ENCODE results near the gene BMAL2. TPM values are rescaled to one million over a fixed set of nuclear protein-coding genes. Genes with fewer than 3 reads are reported as not detected.

BMAL2 gene
- total RNA-seq, 2 experiments from 2014 or later, result 23.1 to 38.4 TPM

DNA sequence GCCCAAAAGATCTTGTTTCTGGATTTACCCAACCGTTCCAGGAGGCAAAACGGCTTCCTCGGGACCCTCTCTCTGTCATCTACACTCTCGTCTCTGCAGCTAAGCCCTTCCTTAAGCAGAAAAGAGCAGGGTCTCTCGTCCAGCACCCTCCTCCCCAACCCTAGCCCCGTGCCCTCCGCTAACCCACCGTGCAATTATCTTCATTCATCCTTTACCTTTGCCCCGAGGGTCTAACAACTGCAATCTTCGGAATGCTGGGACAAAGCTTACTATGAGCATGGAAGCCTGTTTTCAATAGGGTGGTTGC is 276 bp upstream of the BMAL2 start:
- no peak for DNase-seq
- Mint-ChIP-seq H3K9me3 (ENCODE audit: low read depth) (no peaks in the 10 kb centered on the region), H3K4me3 (peak overlapping the region; percentile 83), H3K27me3 (peaks cover 7% of the 10 kb centered on the region), H3K36me3 (peaks cover 1% of the 10 kb centered on the region), H3K4me1 (peaks cover 46% of the 10 kb centered on the region), H3K27ac (peak overlapping the region; percentile 80)
- CTCF ChIA-PET, result interaction anchor here (1.3 to 6.2 kb wide), 4 partner anchors 9 to 87 kb away, joined by 3 to 41 read pairs (median 4); no protein-coding TSS in a partner anchor
- ATAC-seq, result no peak

GRCh38 chr12:27333403-27334009 is 870 bp downstream of the BMAL2 start:
- Mint-ChIP-seq H3K4me1 (peaks cover 46% of the 10 kb centered on the region), H3K9me3 (ENCODE audit: low read depth) (no peaks in the 10 kb centered on the region), H3K27me3 (peaks cover 10% of the 10 kb centered on the region), H3K36me3 (peaks cover 3% of the 10 kb centered on the region), H3K4me3 (peak overlapping the region; percentile 83), H3K27ac (peak overlapping the region; percentile 86)
- DNase-seq (peak; percentile 64), ATAC-seq (peak; percentile 49)
- CTCF ChIA-PET, result interaction anchor here (0.8 to 6.2 kb wide), 7 partner anchors 9 to 319 kb away, joined by 3 to 41 read pairs (median 3); partner anchors contain the start of gene TM7SF3

DNA sequence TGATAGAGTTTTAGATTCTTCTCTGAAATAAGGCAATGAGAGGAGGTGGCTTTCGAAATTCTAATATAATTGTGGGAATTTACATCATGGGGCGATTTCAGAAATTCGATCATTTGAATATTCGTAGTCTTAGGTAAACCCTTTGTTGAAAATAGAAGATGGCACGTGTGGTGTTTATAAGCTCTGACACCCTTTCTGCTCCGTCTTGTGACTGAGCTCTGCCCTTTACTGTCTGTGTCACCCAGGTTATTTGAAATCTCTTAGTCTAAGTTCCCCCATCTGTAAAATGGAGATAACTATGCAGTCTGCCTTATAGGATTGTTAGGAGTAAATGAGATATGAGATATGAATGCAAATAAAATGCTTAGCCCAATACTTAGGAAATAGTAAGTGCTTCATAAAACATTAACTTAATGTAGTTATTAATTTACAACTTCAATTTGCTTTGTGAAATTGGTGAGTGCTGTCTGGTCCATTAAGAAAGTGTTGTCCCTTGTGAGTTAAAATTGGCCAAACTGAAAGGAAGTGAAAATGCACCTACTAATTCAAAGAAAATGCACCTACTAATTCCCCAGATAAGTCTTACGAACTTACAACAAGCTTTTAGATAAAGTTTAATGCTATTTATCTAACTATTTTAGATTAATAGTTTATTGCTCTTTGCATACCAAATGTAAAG is 1.5 kb downstream of the BMAL2 start:
- no peaks in the 10 kb centered on the region for H3K9me3 Mint-ChIP-seq (ENCODE audit: low read depth)
- DNase-seq (no peak), ATAC-seq (no peak)
- CTCF ChIA-PET, result interaction anchor here (0.8 to 6.2 kb wide), 7 partner anchors 8 to 320 kb away, joined by 3 to 41 read pairs (median 3); partner anchors contain the start of gene TM7SF3
- H3K36me3 Mint-ChIP-seq, result peaks cover 5% of the 10 kb centered on the region
- H3K4me3 Mint-ChIP-seq, result peak overlapping the region; percentile 83
- H3K27ac Mint-ChIP-seq, result peak overlapping the region; percentile 41
- H3K27me3 Mint-ChIP-seq, result peaks cover 10% of the 10 kb centered on the region
- peaks cover 46% of the 10 kb centered on the region for H3K4me1 Mint-ChIP-seq

DNA sequence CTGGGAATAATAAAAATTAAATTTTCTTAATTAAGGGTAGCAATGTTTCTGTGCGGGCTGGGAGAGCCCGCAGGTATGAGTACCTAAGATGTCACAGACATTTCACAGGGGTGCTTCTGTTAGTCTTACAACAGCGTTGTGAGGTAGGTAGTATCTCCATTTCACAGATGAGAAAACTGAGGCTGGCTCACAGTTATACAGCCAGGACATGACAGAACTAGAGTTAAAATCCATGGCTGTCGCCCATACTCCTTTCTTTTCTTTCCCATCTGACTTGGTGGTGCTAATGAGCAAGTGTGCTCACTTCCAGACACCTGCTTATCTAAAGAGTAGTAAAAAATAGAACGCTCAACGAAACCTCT is 2.1 kb downstream of the BMAL2 start:
- ATAC-seq (no peak), DNase-seq (no peak)
- H3K27me3 Mint-ChIP-seq, result peaks cover 10% of the 10 kb centered on the region
- H3K4me1 Mint-ChIP-seq, result peaks cover 46% of the 10 kb centered on the region
- H3K9me3 Mint-ChIP-seq (ENCODE audit: low read depth), result no peaks in the 10 kb centered on the region
- no peak overlapping the region for H3K27ac Mint-ChIP-seq
- peaks cover 6% of the 10 kb centered on the region for H3K36me3 Mint-ChIP-seq
- no peak overlapping the region for H3K4me3 Mint-ChIP-seq
- CTCF ChIA-PET, result interaction anchor here (1.2 to 6.2 kb wide), 2 partner anchors 8 to 28 kb away, joined by 6 to 41 read pairs; no protein-coding TSS in a partner anchor

DNA sequence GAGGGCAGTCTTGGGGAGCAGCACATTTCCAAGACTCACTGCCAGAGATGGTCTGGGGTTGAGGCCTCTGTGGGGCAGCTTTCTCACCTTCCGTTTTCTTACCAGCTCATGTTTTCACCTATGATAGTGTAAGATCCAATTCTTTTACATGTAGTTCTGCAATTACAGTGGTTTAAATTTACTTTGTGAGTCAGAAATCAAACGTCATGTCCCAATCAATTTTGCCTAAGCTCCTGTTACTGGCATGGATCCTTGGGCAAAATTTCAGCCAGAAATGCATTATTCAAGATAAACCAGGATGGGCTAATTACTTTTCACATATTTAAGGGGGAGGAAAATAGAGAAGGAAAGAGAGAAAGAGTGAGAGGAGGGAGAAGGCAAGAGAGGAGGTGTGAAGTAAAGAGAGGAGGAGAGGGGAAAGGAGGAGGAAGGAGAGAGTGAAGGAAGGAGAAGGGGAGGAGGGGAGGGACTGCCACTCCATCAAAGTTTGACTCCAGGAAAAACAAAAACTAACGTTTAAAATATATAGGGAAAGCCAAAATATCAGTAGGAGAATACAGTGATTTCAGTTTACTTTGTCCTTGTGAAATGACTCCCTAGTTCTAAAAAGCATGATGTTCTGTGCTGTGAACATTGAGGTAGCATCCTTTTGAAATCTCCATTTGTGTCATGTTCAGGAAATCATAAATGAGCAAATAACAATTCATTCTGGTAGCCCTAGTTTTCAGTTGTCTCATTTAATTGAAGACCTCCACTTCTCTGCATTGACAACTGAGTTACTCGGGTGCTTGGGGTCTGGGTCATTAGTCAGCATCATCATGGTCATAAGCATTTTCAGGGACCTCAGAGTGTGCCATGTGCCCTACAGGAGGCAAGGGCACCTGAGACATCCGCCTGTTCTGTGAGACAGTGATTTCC is 3.0 kb downstream of the BMAL2 start:
- CTCF ChIA-PET, result no interaction called here
- ATAC-seq, result no peak

GRCh38 chr12:27336282-27336653 is 3.6 kb downstream of the BMAL2 start:
- Mint-ChIP-seq H3K36me3 (peaks cover 8% of the 10 kb centered on the region), H3K9me3 (ENCODE audit: low read depth) (no peaks in the 10 kb centered on the region), H3K4me1 (peaks cover 35% of the 10 kb centered on the region), H3K27me3 (peaks cover 10% of the 10 kb centered on the region), H3K27ac (no peak overlapping the region), H3K4me3 (no peak overlapping the region)
- DNase-seq (no peak), ATAC-seq (no peak)
- CTCF ChIA-PET, result no interaction called here

More for the DNA sequence above, 3.0 kb downstream of the BMAL2 start:
- Mint-ChIP-seq H3K27ac (peak overlapping the region; percentile 6), H3K4me1 (peaks cover 41% of the 10 kb centered on the region), H3K36me3 (peaks cover 8% of the 10 kb centered on the region), H3K9me3 (ENCODE audit: low read depth) (no peaks in the 10 kb centered on the region), H3K4me3 (no peak overlapping the region), H3K27me3 (peaks cover 10% of the 10 kb centered on the region)
- DNase-seq, result no peak

DNA sequence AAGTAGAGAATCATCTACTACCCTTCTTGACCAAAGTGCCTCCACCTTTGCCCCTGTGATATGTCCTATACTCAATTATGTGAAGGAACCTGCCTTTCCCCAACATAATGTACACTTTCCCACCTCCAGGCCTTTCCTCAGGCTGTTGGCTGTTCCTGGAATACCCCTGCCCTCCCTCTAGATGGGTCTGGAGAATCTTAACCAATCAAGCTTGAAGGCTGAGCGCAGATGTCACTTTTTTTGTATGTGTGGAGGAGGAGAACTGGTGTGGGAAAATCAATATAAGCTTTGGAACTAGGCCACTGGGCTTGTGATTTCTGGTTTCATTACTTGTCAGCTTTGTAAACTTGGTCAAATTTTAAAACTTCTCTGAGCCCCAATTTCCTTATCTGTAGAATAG is 4.7 kb downstream of the BMAL2 start:
- H3K36me3 Mint-ChIP-seq, result peaks cover 8% of the 10 kb centered on the region
- H3K4me1 Mint-ChIP-seq, result peaks cover 24% of the 10 kb centered on the region
- peaks cover 10% of the 10 kb centered on the region for H3K27me3 Mint-ChIP-seq
- ATAC-seq (no peak), DNase-seq (no peak)
- H3K9me3 Mint-ChIP-seq (ENCODE audit: low read depth), result no peaks in the 10 kb centered on the region
- CTCF ChIA-PET, result interaction anchor here (1.2 kb wide), 1 partner anchor 12 kb away, joined by 4 read pairs; no protein-coding TSS in a partner anchor
- H3K27ac Mint-ChIP-seq, result no peak overlapping the region
- H3K4me3 Mint-ChIP-seq, result no peak overlapping the region

DNA sequence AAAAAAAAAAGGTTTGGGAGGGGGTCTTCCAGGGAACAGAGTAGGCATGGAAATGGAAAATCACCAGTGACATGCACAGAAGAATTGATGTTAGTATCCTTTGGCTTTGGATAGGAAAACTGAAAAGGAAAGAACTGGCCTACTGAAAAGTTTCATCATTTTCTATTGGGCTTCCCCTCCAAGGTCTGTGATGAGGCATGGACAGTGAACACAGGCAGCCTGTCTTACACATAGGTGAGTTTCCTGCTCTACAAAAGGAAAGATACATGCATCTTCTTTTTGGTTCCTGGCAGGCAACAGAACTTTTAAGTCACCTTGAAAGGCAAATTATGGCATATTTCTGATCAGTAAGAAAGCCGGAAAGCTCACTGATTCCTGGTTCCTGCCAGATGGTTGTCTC is 5.8 kb downstream of the BMAL2 start:
- CTCF ChIA-PET, result interaction anchor here (1.2 kb wide), 1 partner anchor 11 kb away, joined by 4 read pairs; no protein-coding TSS in a partner anchor
- H3K36me3 Mint-ChIP-seq, result peaks cover 8% of the 10 kb centered on the region
- H3K4me1 Mint-ChIP-seq, result peaks cover 22% of the 10 kb centered on the region
- H3K4me3 Mint-ChIP-seq, result no peak overlapping the region
- no peaks in the 10 kb centered on the region for H3K9me3 Mint-ChIP-seq (ENCODE audit: low read depth)
- no peak for ATAC-seq
- no peak overlapping the region for H3K27ac Mint-ChIP-seq
- no peak for DNase-seq
- H3K27me3 Mint-ChIP-seq, result peaks cover 10% of the 10 kb centered on the region

DNA sequence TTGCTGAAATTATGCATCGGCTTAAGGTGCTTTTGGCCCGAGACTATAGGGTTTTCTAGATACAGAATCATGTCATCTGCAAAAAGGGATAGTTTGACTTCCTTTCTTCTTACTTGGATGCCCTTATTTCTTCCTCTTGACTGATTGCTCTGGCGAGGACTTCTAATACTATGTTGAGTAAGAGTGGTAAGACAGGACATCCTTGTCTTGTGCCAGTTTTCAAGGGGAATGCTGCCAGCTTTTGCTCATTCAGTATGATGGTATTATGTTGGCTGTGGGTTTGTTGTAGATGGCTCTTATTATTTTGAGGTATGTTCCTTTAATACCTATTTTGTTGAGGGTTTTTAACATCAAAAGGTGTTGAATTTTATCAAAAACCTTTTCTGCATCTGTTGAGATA is 8.3 kb downstream of the BMAL2 start:
- Mint-ChIP-seq H3K9me3 (ENCODE audit: low read depth) (no peaks in the 10 kb centered on the region), H3K27me3 (peaks cover 3% of the 10 kb centered on the region), H3K36me3 (peaks cover 8% of the 10 kb centered on the region), H3K27ac (no peak overlapping the region), H3K4me3 (no peak overlapping the region), H3K4me1 (peaks cover 2% of the 10 kb centered on the region)
- ATAC-seq (no peak), DNase-seq (no peak)
- CTCF ChIA-PET, result no interaction called here

- H3K4me3 Mint-ChIP-seq, result no peak overlapping the region
- H3K4me1 Mint-ChIP-seq, result no peaks in the 10 kb centered on the region
- no peak for ATAC-seq
- no peak for DNase-seq
- CTCF ChIA-PET, result interaction anchor here (1.8 kb wide), 1 partner anchor 9 kb away, joined by 6 read pairs; no protein-coding TSS in a partner anchor
- no peaks in the 10 kb centered on the region for H3K9me3 Mint-ChIP-seq (ENCODE audit: low read depth)
- peaks cover 10% of the 10 kb centered on the region for H3K36me3 Mint-ChIP-seq
- peaks cover 3% of the 10 kb centered on the region for H3K27me3 Mint-ChIP-seq
- no peak overlapping the region for H3K27ac Mint-ChIP-seq
These were observed 9.9 kb downstream of the BMAL2 start for GRCh38 chr12:27342536-27342935.

GRCh38 chr12:27343255-27344000 is 10.8 kb downstream of the BMAL2 start:
- H3K27ac Mint-ChIP-seq, result no peak overlapping the region
- H3K4me1 Mint-ChIP-seq, result no peaks in the 10 kb centered on the region
- H3K9me3 Mint-ChIP-seq (ENCODE audit: low read depth), result no peaks in the 10 kb centered on the region
- no peaks in the 10 kb centered on the region for H3K27me3 Mint-ChIP-seq
- H3K4me3 Mint-ChIP-seq, result no peak overlapping the region
- peaks cover 8% of the 10 kb centered on the region for H3K36me3 Mint-ChIP-seq
- ATAC-seq, result no peak
- DNase-seq, result no peak
- CTCF ChIA-PET, result interaction anchor here (1.8 kb wide), 1 partner anchor 10 kb away, joined by 6 read pairs; no protein-coding TSS in a partner anchor

GRCh38 chr12:27344246-27344645 is 11.6 kb downstream of the BMAL2 start:
- Mint-ChIP-seq H3K4me3 (no peak overlapping the region), H3K36me3 (peaks cover 5% of the 10 kb centered on the region), H3K4me1 (no peaks in the 10 kb centered on the region), H3K27ac (no peak overlapping the region), H3K9me3 (ENCODE audit: low read depth) (no peaks in the 10 kb centered on the region), H3K27me3 (no peaks in the 10 kb centered on the region)
- DNase-seq (no peak), ATAC-seq (no peak)
- CTCF ChIA-PET, result no interaction called here

GRCh38 chr12:27344760-27345159 is 12.1 kb downstream of the BMAL2 start:
- Mint-ChIP-seq H3K9me3 (ENCODE audit: low read depth) (no peaks in the 10 kb centered on the region), H3K4me1 (no peaks in the 10 kb centered on the region), H3K36me3 (peaks cover 5% of the 10 kb centered on the region), H3K4me3 (no peak overlapping the region), H3K27ac (no peak overlapping the region), H3K27me3 (no peaks in the 10 kb centered on the region)
- CTCF ChIA-PET, result no interaction called here
- DNase-seq (no peak), ATAC-seq (no peak)
